Renal pelvis (tissue), 12 donors: ENCODE results near the gene RASGEF1B. TPM values are rescaled to one million over a fixed set of nuclear protein-coding genes. Genes with fewer than 3 reads are reported as not detected.

Source experiments
- DNase-seq: peaks from one replicate; pipeline ENCODE4 v3.0.0-alpha.2; 2013
- long read RNA-seq, 16 experiments: transcript quantifications; one replicate each; lab custom pipeline, GENCODE V29; 2026
- polyA plus RNA-seq, 3 donors: library from polyadenylated mRNA; unstranded; fragments of 120-200 nt; gene quantifications; one replicate each; pipeline ENCODE4 v1.2.1, GENCODE V29; 2013; ENCODE audit not compliant: insufficient read length in 3 of 3

The RASGEF1B gene
- 10 to 100 TPM; 10.5 to 11.0 (median 10.5) TPM for polyA plus RNA-seq
- long read RNA-seq, donor 1, partial matches to known transcripts, result 0 of 1 reads
- long read RNA-seq, donor 1, other reads (novel, unspliced or antisense), result 0 of 1 reads
- long read RNA-seq, donor 2, full-length matches to known transcripts, result 2 of 2 reads
- long read RNA-seq, donor 2, partial matches to known transcripts, result 0 of 2 reads
- long read RNA-seq, donor 2, other reads (novel, unspliced or antisense), result 0 of 2 reads
- long read RNA-seq, donor 3, full-length matches to known transcripts, result 1 of 1 reads
- long read RNA-seq, donor 3, partial matches to known transcripts, result 0 of 1 reads
- long read RNA-seq, donor 3, other reads (novel, unspliced or antisense), result 0 of 1 reads
- long read RNA-seq, donor 4, result 0 reads
- long read RNA-seq, donor 5, result 0 reads
- long read RNA-seq, donor 6, full-length matches to known transcripts, result 2 of 2 reads
- long read RNA-seq, donor 6, partial matches to known transcripts, result 0 of 2 reads
- long read RNA-seq, donor 6, other reads (novel, unspliced or antisense), result 0 of 2 reads
- long read RNA-seq, donor 7, partial matches to known transcripts, result 17 of 19 reads
- long read RNA-seq, donor 7, other reads (novel, unspliced or antisense), result 0 of 19 reads
- long read RNA-seq, donor 8, result 0 reads
- long read RNA-seq, donor 9, partial matches to known transcripts, result 0 of 5 reads
- long read RNA-seq, donor 9, other reads (novel, unspliced or antisense), result 0 of 5 reads
- long read RNA-seq, donor 10, partial matches to known transcripts, result 0 of 1 reads
- long read RNA-seq, donor 10, other reads (novel, unspliced or antisense), result 0 of 1 reads
- long read RNA-seq, donor 11, result 0 reads
- long read RNA-seq, donor 12, full-length matches to known transcripts, result 2 of 2 reads
- long read RNA-seq, donor 12, partial matches to known transcripts, result 0 of 2 reads
- long read RNA-seq, donor 12, other reads (novel, unspliced or antisense), result 0 of 2 reads
- long read RNA-seq, donor 13, full-length matches to known transcripts, result 2 of 2 reads
- long read RNA-seq, donor 13, partial matches to known transcripts, result 0 of 2 reads
- long read RNA-seq, donor 13, other reads (novel, unspliced or antisense), result 0 of 2 reads
- long read RNA-seq, donor 14, result 0 reads
- long read RNA-seq, donor 15, partial matches to known transcripts, result 0 of 1 reads
- long read RNA-seq, donor 15, other reads (novel, unspliced or antisense), result 0 of 1 reads
- long read RNA-seq, donor 16, full-length matches to known transcripts, result 1 of 1 reads
- long read RNA-seq, donor 16, partial matches to known transcripts, result 0 of 1 reads
- long read RNA-seq, donor 16, other reads (novel, unspliced or antisense), result 0 of 1 reads

- DNase-seq, result peak; percentile 84
Measured at GRCh38 chr4:81471588-81472280, at the start of gene RASGEF1B. Gene RASGEF1B (minus strand): TSS chr4:81471907. CDS start chr4:81459508, 12,399 bp downstream.

- no peak for DNase-seq
Measured at GRCh38 chr4:81519856-81520255, 48.1 kb upstream of the RASGEF1B start.

GRCh38 chr4:81519427-81519773, 47.7 kb upstream of the RASGEF1B start:
- DNase-seq, result no peak

GRCh38 chr4:81518762-81519426, 47.2 kb upstream of the RASGEF1B start:
- DNase-seq, result no peak

GRCh38 chr4:81516241-81516640, 44.5 kb upstream of the RASGEF1B start:
- no peak for DNase-seq

GRCh38 chr4:81512757-81513501, 41.2 kb upstream of the RASGEF1B start:
- no peak for DNase-seq

GRCh38 chr4:81512001-81512756, 40.5 kb upstream of the RASGEF1B start:
- DNase-seq, result no peak

GRCh38 chr4:81510643-81511178, 39.0 kb upstream of the RASGEF1B start:
- no peak for DNase-seq

GRCh38 chr4:81509822-81510221, 38.1 kb upstream of the RASGEF1B start:
- DNase-seq, result no peak

GRCh38 chr4:81509191-81509590, 37.5 kb upstream of the RASGEF1B start:
- DNase-seq, result no peak

- no peak for DNase-seq
Measured at GRCh38 chr4:81508411-81509185, 36.9 kb upstream of the RASGEF1B start.

- no peak for DNase-seq
Measured at GRCh38 chr4:81507530-81507929, 35.8 kb upstream of the RASGEF1B start.

- no peak for DNase-seq
Measured at GRCh38 chr4:81506731-81507130, 35.0 kb upstream of the RASGEF1B start.

GRCh38 chr4:81505726-81506125, 34.0 kb upstream of the RASGEF1B start:
- no peak for DNase-seq

- DNase-seq, result peak; percentile 7
Measured at GRCh38 chr4:81505004-81505598, 33.4 kb upstream of the RASGEF1B start.

GRCh38 chr4:81504112-81505003, 32.7 kb upstream of the RASGEF1B start:
- no peak for DNase-seq

GRCh38 chr4:81503586-81503985, 31.9 kb upstream of the RASGEF1B start:
- DNase-seq, result no peak
